ENCODE results near the gene RFTN2. TPM values are rescaled to one million over a fixed set of nuclear protein-coding genes. Genes with fewer than 3 reads are reported as not detected.
A peak's percentile ranks its signal among the peaks of the same experiment; 100 is the strongest.

Gene RFTN2
- total and polyA plus RNA-seq, 2 of the 13 experiments (the other 11 are each of a cell fraction or from before 2014, with no cell fraction given) = not detected

GRCh38 chr2:197596766-197597165, 78.6 kb downstream of the RFTN2 start:
- WGBS (ENCODE audit: low lambda C conversion rate) = 0% methylated on average over 1 of the region's 1 CpG
- in situ Hi-C loops (cut with HindIII; ENCODE audit: extremely low pct_ligation_motif_present, low pct_unique_long_range_greater_than_20kb) = no loop called here

GRCh38 chr2:197591339-197592072, 83.9 kb downstream of the RFTN2 start:
- Histone ChIP-seq H3K27me3 (ENCODE audit: control insufficient read depth in 1 of 2, insufficient read depth in 2 of 2, low read length in 2 of 2) (peaks cover 0 to 4% of the 10 kb centered on the region in 2 experiments; a peak in 2 of 5 replicates), H3K4me3 (replicated peaks in 1 of 3; ENCODE audit: insufficient read depth in 1 of 3, low read depth in 2 of 3, low read length in 3 of 3) (no peak overlapping the region), H3K9ac (ENCODE audit: insufficient read depth, low read depth, low read length) (no peak overlapping the region), H3K4me2 (ENCODE audit: low read depth, low read length) (no peak overlapping the region), H3K79me2 (ENCODE audit: insufficient read depth, low read length) (no peaks in the 10 kb centered on the region), H4K20me1 (ENCODE audit: insufficient read depth, low read length) (no peaks in the 10 kb centered on the region), H2AFZ (ENCODE audit: low read length) (no peak overlapping the region), H3K9me3 (ENCODE audit: low read length) (no peaks in the 10 kb centered on the region), H3K4me1 (ENCODE audit: insufficient read depth, low read length) (no peaks in the 10 kb centered on the region), H3K36me3 (replicated peaks in 1 of 2; ENCODE audit: control insufficient read depth in 1 of 2, insufficient read depth in 2 of 2, low read length in 2 of 2) (no peaks in the 10 kb centered on the region), H3K27ac (ENCODE audit: extremely low read length, insufficient read depth, low read length) (no peak overlapping the region)
- ChIA-PET CTCF (ENCODE audit: low intra/inter-chr PET ratio, low total read pairs) (no interaction called here), POLR2A (no interaction called here)
- ATAC-seq = peak; percentile 56
- WGBS (ENCODE audit: low lambda C conversion rate) = 78% methylated on average over 28 of the region's 32 CpGs
- no peak for FAIRE-seq
- TF ChIP-seq ZNF274 (CRISPR knock-in tag; IDR thresholded peaks at IDR 0.05) = 0 out of 2 replicates have a peak, but pooled peaks have one; percentile 18
- no peak for TF ChIP-seq PAXIP1 (CRISPR knock-in tag; conservative IDR thresholded peaks at IDR 0.05)
- TF ChIP-seq ZNF839 (CRISPR knock-in tag; IDR thresholded peaks at IDR 0.05; ENCODE audit: borderline replicate concordance) = no peak
- 0 out of 2 replicates have a peak, but pooled peaks have one; percentile 16 for TF ChIP-seq CENPT (CRISPR knock-in tag; IDR thresholded peaks at IDR 0.05; ENCODE audit: low read depth)
- TF ChIP-seq SNAPC4 (CRISPR knock-in tag; IDR thresholded peaks at IDR 0.05) = no peak
- BruUV-seq (replicated peaks) = no TSS peak
- intact Hi-C loops (cut with micrococcal nuclease; ENCODE audit: unreplicated experiment) = no loop called here
- in situ Hi-C loops (cut with HindIII; ENCODE audit: extremely low pct_ligation_motif_present, low pct_unique_long_range_greater_than_20kb) = no loop called here
- DNase-seq (ENCODE audit: low spot score) = no peak

More at GRCh38 chr2:197596766-197597165, 78.6 kb downstream of the RFTN2 start:
- Histone ChIP-seq H3K4me1 (ENCODE audit: insufficient read depth, low read length) (peaks cover 23% of the 10 kb centered on the region), H3K27ac (ENCODE audit: extremely low read length, insufficient read depth, low read length) (no peak overlapping the region), H3K9ac (ENCODE audit: insufficient read depth, low read depth, low read length) (no peak overlapping the region), H3K79me2 (ENCODE audit: insufficient read depth, low read length) (no peaks in the 10 kb centered on the region), H2AFZ (ENCODE audit: low read length) (no peak overlapping the region), H3K27me3 (ENCODE audit: control insufficient read depth in 1 of 2, insufficient read depth in 2 of 2, low read length in 2 of 2) (peaks cover 0 to 17% of the 10 kb centered on the region in 2 experiments; a peak in 2 of 5 replicates), H3K4me3 (replicated peaks in 1 of 3; ENCODE audit: insufficient read depth in 1 of 3, low read depth in 2 of 3, low read length in 3 of 3) (no peak overlapping the region), H3K4me2 (ENCODE audit: low read depth, low read length) (no peak overlapping the region), H3K9me3 (ENCODE audit: low read length) (no peaks in the 10 kb centered on the region), H4K20me1 (ENCODE audit: insufficient read depth, low read length) (no peaks in the 10 kb centered on the region), H3K36me3 (replicated peaks in 1 of 2; ENCODE audit: control insufficient read depth in 1 of 2, insufficient read depth in 2 of 2, low read length in 2 of 2) (no peaks in the 10 kb centered on the region)
- no TSS peak for BruUV-seq (replicated peaks)
- no peak for DNase-seq (ENCODE audit: low spot score)
- ATAC-seq = no peak
- POLR2A ChIA-PET = no interaction called here
- TF ChIP-seq SOX5 (CRISPR knock-in tag; IDR thresholded peaks at IDR 0.05; ENCODE audit: borderline replicate concordance) = no peak
- no peak for TF ChIP-seq HMG20A (CRISPR knock-in tag; IDR thresholded peaks at IDR 0.05; ENCODE audit: borderline replicate concordance)
- TF ChIP-seq MIER3 (CRISPR knock-in tag; IDR thresholded peaks at IDR 0.05; ENCODE audit: borderline replicate concordance) = no peak
- TF ChIP-seq ZNF274 (CRISPR knock-in tag; IDR thresholded peaks at IDR 0.05) = no peak
- FAIRE-seq = no peak
- CTCF ChIA-PET (ENCODE audit: low intra/inter-chr PET ratio, low total read pairs) = no interaction called here
- intact Hi-C loops (cut with micrococcal nuclease; ENCODE audit: unreplicated experiment) = loop anchor here (5.0 kb wide), 1 partner anchor 79 kb away; the partner anchor contains the start of gene MOB4

All from HepG2 (cell line).